Keratinocyte (primary cell): ENCODE measurements around the gene NTSR2. TPM values are rescaled to one million over a fixed set of nuclear protein-coding genes. Genes with fewer than 3 reads are reported as not detected.

Experiments
- DNase-seq: peaks from one replicate; pipeline ENCODE4 v3.0.0-alpha.2; 2011; ENCODE audit warnings: low read depth, missing footprints, low spot score
- FAIRE-seq: peaks from 2 replicates; lab custom pipeline; 2011; peaks lifted over from hg19 to GRCh38; lab: Jason Lieb, UNC
- H2AFZ ChIP-seq: 2 replicates; pipeline ENCODE4 v1.6.0; 2012; ENCODE audit warnings: low read length, control low read depth, inconsistent platforms; ENCODE audit not compliant: control insufficient read depth
- H3K27ac ChIP-seq: 2 replicates; pipeline ENCODE4 v1.5.1; 2011; ENCODE audit warnings: low read length; ENCODE audit not compliant: control insufficient read depth, insufficient read depth
- H3K27me3 ChIP-seq: 3 replicates; pipeline ENCODE4 v1.6.0; 2011; ENCODE audit warnings: low read length; ENCODE audit not compliant: control insufficient read depth, insufficient read depth; ENCODE audit errors: extremely low read depth
- H3K36me3 ChIP-seq, 2 experiments: 2 replicates in 1 of 2; 3 replicates in 1 of 2; pipeline ENCODE4 v1.5.1; 2011; ENCODE audit warnings: low read length in 2 of 2, mild to moderate bottlenecking in 1 of 2; ENCODE audit not compliant: control insufficient read depth in 2 of 2, insufficient read depth in 2 of 2; ENCODE audit errors: extremely low read depth in 1 of 2
- H3K4me1 ChIP-seq: 3 replicates; pipeline ENCODE4 v1.5.1; 2011; ENCODE audit warnings: low read length; ENCODE audit not compliant: control insufficient read depth, insufficient read depth; ENCODE audit errors: extremely low read depth
- H3K4me2 ChIP-seq: 3 replicates; pipeline ENCODE4 v1.6.0; 2011; ENCODE audit warnings: low read depth, low read length; ENCODE audit not compliant: control insufficient read depth, insufficient read depth; ENCODE audit errors: extremely low read depth
- H3K4me3 ChIP-seq, 3 experiments: fragments of 200-600 bp in 1 of 3; sonication (generic) in 1 of 3; 2 replicates in 2 of 3; 3 replicates in 1 of 3; pipeline ENCODE4 v1.5.1; 2011 to 2016; ENCODE audit warnings: low read length in 3 of 3, mild to moderate bottlenecking in 3 of 3, control low read depth in 2 of 3, inconsistent platforms in 1 of 3, low read depth in 1 of 3, mixed read lengths in 1 of 3, mixed run types in 1 of 3, moderate library complexity in 1 of 3; ENCODE audit not compliant: control insufficient read depth in 2 of 3, insufficient read depth in 2 of 3; ENCODE audit errors: extremely low read depth in 1 of 3
- H3K79me2 ChIP-seq: 2 replicates; pipeline ENCODE4 v1.6.0; 2012; ENCODE audit warnings: low read length; ENCODE audit not compliant: control insufficient read depth, insufficient read depth
- H3K9ac ChIP-seq: 3 replicates; pipeline ENCODE4 v1.6.0; 2011; ENCODE audit warnings: low read length; ENCODE audit not compliant: control insufficient read depth, insufficient read depth; ENCODE audit errors: extremely low read depth
- H3K9me1 ChIP-seq: 3 replicates; pipeline ENCODE4 v1.6.0; 2011; ENCODE audit warnings: low read length; ENCODE audit not compliant: control insufficient read depth, insufficient read depth; ENCODE audit errors: extremely low read depth
- H3K9me3 ChIP-seq: 2 replicates; pipeline ENCODE4 v1.5.1; 2012; ENCODE audit warnings: low read depth, low read length; ENCODE audit not compliant: control insufficient read depth
- H4K20me1 ChIP-seq: 3 replicates; pipeline ENCODE4 v1.6.0; 2011; ENCODE audit warnings: low read length; ENCODE audit not compliant: control insufficient read depth, insufficient read depth; ENCODE audit errors: extremely low read depth
- CTCF ChIP-seq, 3 experiments: IDR thresholded peaks in 1 of 3; conservative IDR thresholded peaks in 1 of 3; optimal IDR thresholded peaks in 1 of 3; 2 replicates in 2 of 3; 3 replicates in 1 of 3; pipeline versions ENCODE3 to v1.5.1; 2011; ENCODE audit warnings: low read length in 3 of 3, mild to moderate bottlenecking in 3 of 3, moderate library complexity in 2 of 3, control low read depth in 1 of 3, inconsistent platforms in 1 of 3; ENCODE audit not compliant: insufficient read depth in 2 of 3; ENCODE audit errors: extremely low read depth in 1 of 3
- EZH2 ChIP-seq: IDR thresholded peaks from one replicate; pipeline ENCODE4 v1.6.1; 2012; ENCODE audit warnings: inconsistent platforms, mild to moderate bottlenecking, low read length, moderate library complexity
- dilution Hi-C: fragments of 300-500 bp; cut with MboI; formaldehyde crosslinking; loops from one replicate; pipeline ENCODE4 v1.7.0; 2020; ENCODE audit warnings: low sequenced_read_pairs; ENCODE audit not compliant: extremely low pct_ligation_motif_present
- polyA plus RNA-seq, 5 experiments: library from polyadenylated mRNA; depleted of rRNA in 3 of 5; stranded (reverse) in 3 of 5; stranded (forward) in 1 of 5; unstranded in 1 of 5; fragments of >200 nt; gene quantifications; 1 replicate in 1 of 5; 2 replicates in 3 of 5; 3 replicates in 1 of 5; pipeline versions ENCODE4 v1.2.1 to v1.2.3, GENCODE V29; 2011 to 2012; ENCODE audit warnings: missing spikeins in 2 of 5, low read depth in 1 of 5, low replicate concordance in 1 of 5

The NTSR2 gene
- polyA plus RNA-seq, 1 donor (not counting 4 experiments of a cell fraction or from before 2014, with no cell fraction given): not detected

DNA sequence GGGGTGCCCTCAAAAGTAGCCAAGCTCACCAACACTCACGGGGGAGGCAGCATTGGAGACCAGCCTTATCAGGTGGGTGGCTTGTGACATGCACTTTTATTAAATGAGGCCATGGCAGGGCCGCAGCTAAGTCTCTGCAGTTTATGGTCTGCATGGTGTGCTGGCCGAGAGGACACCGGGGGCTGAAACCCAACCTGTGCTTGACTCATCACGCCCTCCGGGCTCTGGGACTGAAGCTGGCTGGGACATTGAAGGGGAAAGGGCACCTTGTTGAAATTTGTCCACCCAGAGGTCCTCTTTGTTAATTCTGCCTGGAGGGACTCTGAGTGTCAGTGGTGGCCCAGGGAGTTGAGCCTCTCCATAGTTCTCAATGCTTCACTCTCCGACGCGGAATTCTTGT lies 17.7 kb upstream of the NTSR2 start:
- no peaks in the 10 kb centered on the region for H3K9me3 ChIP-seq
- no peaks in the 10 kb centered on the region for H3K36me3 ChIP-seq
- DNase-seq: no peak
- no peaks in the 10 kb centered on the region for H3K9me1 ChIP-seq
- H4K20me1 ChIP-seq: no peaks in the 10 kb centered on the region
- no peak for TF ChIP-seq CTCF (optimal IDR thresholded peaks at IDR 0.05 in 1 of 3, IDR thresholded peaks at IDR 0.05 in 1 of 3, conservative IDR thresholded peaks at IDR 0.05 in 1 of 3; ENCODE audit: extremely low read depth in 1 of 3, insufficient read depth in 2 of 3, low read length in 3 of 3)
- no peak for TF ChIP-seq EZH2
- H3K27ac ChIP-seq: no peak overlapping the region
- H3K4me1 ChIP-seq: peaks cover 10% of the 10 kb centered on the region
- H3K27me3 ChIP-seq: peaks cover 15% of the 10 kb centered on the region
- no peak overlapping the region for H2AFZ ChIP-seq
- no peak overlapping the region for H3K9ac ChIP-seq
- no peaks in the 10 kb centered on the region for H3K79me2 ChIP-seq
- dilution Hi-C loops: loop anchor here (25.0 kb wide), 1 partner anchor 100 kb away; no protein-coding TSS in a partner anchor
- H3K4me2 ChIP-seq: peak overlapping the region; percentile 82
- no peak for FAIRE-seq
- H3K4me3 ChIP-seq: no peak overlapping the region

GRCh38 chr2:11685906-11686470 lies 16.0 kb upstream of the NTSR2 start:
- Histone ChIP-seq H3K27me3 (peaks cover 22% of the 10 kb centered on the region), H3K9me3 (no peaks in the 10 kb centered on the region), H3K79me2 (no peaks in the 10 kb centered on the region), H3K4me3 (no peak overlapping the region), H2AFZ (no peak overlapping the region), H3K36me3 (no peaks in the 10 kb centered on the region), H4K20me1 (no peaks in the 10 kb centered on the region), H3K27ac (no peak overlapping the region), H3K4me2 (no peak overlapping the region), H3K9me1 (no peaks in the 10 kb centered on the region), H3K4me1 (peaks cover 10% of the 10 kb centered on the region), H3K9ac (no peak overlapping the region)
- dilution Hi-C loops: loop anchor here (25.0 kb wide), 1 partner anchor 101 kb away; no protein-coding TSS in a partner anchor
- DNase-seq (no peak), FAIRE-seq (no peak)
- TF ChIP-seq CTCF (optimal IDR thresholded peaks at IDR 0.05 in 1 of 3, IDR thresholded peaks at IDR 0.05 in 1 of 3, conservative IDR thresholded peaks at IDR 0.05 in 1 of 3; ENCODE audit: extremely low read depth in 1 of 3, insufficient read depth in 2 of 3, low read length in 3 of 3) (no peak), EZH2 (no peak)
